ENCODE data around the gene HPCAL4.

Gene HPCAL4

DNA sequence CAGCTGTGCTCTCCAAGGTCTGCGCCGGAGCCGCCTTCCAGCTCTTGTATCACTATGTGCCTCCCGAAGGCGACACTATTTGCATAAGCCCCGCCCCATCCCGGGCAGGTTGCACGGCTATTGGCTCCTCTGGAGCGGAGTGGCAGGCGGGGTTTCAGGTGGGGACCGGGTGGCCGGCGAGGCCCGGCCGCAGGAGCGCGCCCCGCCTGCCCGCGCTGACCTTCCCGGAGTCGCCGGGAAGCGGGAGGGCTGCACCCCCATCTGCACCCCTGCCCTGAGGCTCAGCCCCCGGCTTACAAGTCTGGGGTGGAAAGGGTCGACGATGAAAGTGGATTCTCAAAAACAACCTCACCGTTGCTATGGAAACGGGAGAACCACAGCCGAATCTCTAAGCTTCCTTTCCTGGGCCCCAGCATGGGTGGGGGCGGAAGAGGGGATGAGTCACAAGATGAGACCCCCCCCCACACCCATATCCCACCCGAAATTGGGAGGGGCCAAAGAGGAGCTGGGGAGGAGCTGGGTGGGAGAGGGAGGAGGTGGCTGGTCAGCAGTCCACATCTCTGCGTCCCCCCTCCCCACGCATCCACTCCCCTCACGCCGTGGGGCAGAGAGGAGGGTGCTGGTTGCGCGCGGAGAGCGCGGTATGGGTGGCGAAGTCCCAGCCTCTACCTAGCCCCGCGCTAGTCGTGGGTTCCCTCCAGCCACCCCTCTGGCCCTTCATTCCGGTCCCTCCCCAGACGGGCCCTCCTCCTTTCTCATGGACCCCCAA is at the start of gene HPCAL4:
TSS of gene HPCAL4 (minus strand) at position 51 of the 769 bp plus-strand sequence. CDS start 6,830 bp downstream, outside the sequence.
- DNase-seq: peak; percentile 45

DNA sequence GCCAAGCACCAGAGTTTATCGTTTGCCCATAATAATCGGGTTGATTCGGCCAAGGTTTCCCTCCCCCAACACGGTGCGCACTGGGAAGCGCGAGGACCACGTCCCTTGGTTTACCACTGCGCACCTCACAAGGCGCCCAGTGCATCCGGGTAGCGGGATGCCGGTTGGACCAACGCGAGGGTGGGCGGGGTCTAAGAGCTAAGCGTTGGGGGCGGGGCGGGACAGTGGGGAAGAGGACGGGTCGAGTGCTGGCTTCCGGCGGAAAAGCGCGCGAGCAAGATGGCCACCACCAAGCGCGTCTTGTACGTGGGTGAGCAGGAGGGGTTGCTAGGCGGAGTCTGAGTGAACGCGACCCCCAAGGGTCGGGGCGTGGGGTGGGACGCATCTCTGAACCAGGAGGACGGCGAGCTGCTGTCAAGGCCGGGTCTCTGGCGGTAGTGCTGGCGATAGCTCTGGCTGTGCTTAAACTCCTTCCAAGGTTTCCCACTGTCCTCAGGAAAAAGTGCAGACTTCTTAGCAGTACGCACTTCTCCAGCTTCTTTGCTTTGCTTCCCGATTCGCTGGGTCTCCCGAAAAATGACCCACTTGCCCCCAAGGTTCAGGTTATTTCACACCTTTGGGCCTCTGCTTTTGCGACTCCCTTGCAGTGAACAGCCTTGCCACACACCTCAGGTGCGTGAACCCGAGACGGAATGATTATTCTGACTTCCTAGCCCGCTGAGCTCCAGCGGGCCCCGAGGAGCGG is 47.6 kb upstream of the HPCAL4 start, which contains the start of gene PPIE:
TSS of gene PPIE (plus strand) at position 261 of the 745 bp plus-strand sequence. CDS start at position 280, 19 bp downstream.
- DNase-seq: peak; percentile 62

DNA sequence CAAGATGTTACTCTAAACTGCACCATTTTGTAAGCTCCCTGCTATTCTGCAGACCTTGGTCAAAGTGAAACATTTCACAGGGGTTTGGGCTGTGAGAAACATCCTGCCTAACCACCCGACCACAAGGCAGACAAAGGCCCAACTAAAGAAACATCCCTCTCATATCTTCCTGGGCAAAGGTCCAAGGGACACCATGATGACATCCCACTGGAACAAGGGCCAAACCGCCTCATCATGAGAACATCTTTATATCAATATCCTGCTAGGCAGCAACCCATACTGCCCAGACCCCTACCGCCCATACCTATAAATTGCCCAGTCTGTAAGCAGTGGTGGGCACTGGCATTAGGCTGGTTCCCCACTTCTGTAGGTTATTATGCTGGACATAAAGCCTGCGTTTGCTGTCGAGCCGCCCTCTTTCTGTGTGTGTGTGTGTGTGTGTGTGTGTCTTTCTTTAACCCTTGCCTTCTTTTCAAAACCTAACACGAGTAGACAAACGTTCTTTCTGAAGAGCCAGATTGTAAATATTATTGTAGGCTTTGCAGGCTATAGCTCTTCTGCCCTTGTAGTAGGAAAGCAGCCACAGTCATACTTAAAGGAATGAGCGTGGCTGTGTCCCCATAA is 46.4 kb upstream of the HPCAL4 start:
- DNase-seq: no peak

DNA sequence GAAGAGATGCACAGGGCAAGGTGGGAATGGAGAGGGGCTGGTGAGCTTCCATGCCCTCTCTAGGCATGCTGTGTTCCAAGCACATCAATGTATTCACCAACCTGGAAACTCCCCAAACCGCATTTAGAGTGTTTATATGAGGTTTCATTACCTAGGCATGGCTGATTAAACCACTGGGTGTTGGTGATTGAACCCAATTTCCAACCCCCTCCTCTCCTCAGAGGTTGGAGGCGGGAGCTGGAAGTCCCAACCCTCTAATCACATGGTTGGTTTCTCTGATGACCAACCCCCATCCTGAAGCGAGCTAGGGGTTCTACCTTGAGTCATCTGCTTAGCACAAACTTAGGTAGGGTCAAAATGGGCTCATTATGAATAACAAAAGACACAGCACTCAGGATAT is 44.5 kb upstream of the HPCAL4 start:
- no peak for DNase-seq

DNA sequence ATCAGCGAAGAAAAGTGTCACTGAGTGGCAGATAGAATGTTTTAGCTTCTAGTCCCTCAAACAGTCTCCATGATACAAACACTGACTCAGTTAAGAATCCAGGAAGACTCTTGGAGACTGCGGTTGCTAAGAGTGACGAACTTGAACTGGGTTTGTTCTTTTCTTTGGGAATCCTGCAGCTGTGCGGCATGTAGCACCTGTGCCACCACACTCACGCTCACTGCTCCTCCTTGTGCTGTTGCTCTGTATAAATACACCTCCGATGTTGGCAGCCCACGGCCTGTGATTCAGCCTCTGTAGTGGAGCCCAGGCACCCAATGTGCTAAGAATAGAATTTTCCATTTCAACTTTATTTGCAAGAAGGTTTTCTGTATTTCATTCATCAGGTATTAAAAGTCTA is 41.9 kb upstream of the HPCAL4 start:
- DNase-seq: no peak

DNA sequence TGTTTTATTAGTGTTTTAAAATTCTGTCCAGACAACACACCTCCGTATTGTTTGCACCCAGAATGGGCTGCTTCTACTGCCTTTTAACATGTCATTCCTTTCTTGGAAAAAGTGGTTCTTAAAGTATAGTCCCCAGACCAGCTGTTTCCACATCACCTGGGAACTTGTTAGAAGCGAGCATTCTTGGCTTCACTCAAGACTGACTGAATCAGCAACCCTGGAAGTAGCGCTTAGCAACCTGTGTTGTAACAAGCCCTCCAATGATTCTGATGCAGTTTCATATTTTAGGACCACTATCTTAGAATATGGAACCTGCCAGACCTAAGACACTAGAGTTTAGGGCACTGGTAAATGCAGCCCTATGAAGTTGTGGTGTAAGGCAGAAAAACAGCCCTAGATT is 41.5 kb upstream of the HPCAL4 start:
- DNase-seq: no peak

DNA sequence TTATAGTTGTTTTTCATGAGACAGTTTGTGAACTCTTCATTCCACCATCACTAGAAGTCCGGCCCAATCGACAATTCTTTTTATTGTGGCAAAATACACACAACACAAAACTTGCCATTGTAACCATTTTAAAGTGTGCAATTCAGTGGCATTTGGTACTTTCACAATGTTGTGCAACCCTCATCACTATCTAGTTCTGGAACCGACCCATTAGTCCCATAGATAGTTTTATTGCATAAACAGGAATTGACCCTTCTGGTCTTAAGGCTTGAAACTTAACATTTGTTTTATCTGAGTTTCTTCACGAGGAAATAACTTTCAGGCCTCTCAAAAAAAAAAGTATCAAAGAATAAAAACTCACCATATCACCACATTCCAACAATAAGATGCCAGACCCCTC is 38.6 kb upstream of the HPCAL4 start:
- no peak for DNase-seq

DNA sequence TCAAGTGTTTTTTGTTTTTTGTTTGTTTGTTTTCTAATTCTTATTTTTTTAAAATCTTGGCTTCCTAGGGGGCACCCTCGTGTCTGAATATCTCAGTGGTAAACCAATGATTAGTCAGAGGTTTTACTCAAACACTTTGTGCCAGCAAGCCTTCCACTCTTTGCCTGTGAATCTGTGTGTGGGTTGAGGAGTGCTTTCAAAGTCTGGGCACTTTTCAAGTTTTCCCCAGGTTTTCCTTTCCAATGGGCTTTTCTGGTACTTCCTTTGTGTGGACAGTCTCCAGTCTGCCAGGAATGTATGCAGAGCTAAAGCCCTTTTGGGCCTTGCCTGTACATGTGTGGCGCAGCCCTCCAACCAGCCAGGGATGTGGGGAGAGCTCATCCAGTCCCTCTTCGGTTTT is 37.8 kb upstream of the HPCAL4 start:
- no peak for DNase-seq

DNA sequence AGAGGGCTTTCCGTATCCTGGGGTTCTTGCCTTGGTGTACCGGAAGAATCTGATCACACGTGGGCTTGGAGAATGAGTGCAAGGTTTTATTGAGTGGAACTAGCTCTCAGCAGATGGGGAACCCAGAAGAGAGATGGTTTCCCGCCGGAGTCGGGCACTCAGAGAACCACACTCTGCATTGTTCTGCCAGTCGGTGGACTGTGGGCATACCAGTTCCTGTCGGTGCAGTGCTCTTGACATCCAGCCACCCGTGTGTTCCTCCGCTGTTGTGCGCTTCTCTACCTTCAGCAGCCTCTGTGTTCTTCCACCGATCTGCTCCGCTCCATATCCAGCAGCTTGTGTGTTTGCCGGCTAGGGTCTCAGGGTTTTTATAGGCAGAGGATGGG is 36.7 kb upstream of the HPCAL4 start:
- DNase-seq: no peak

DNA sequence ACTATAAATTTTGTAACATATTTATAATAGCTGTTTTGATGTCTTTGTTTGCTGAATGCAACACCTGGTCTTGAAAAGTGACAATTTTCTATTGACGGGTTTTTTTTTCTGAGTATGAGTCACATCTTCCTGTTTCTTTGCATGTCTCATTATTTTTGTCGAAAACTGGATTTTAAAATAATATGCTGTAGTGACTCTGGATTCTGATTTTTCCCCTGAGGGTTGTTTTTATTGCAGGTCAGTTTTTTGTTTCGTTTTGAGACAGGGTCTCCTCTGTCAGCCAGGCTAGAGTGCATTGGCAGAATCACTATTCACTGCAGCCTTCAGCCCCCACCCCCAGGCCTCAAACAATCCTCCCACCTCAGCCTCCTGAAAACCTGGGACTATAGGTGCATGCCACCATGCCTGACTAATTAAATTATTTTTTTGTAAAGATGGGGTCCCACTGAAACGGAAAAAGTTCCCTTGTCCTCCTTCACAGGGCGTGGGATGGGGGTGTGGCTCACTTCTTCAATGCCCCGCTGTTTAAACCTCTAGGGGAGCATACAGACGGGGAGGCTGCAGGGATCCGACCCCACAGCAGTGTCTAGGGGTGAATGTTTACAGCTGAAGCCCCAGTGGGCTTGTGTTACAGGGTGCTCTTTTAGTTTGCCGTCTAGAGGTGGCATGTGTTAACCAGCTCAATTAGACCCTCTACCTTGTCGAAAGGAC is 36.1 kb upstream of the HPCAL4 start:
- no peak for DNase-seq

DNA sequence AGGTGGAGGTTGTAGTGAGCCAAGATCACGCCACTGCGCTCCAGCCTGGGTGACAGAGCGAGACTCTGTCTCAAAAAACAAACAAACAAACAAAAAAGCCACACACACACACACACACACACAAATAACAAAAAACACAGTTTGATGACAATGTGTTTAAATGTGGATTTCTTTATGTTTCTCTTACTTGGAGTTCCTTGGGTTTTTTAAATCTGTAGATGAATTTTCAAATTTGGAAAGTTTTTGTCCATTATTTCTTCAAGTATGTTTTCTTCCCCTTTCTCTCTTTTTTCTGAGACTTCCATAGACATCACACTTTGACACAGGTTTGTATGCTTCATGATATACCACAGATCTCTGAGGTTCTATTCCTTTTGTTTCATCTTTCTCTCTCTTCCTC is 35.4 kb upstream of the HPCAL4 start:
- DNase-seq: no peak

DNA sequence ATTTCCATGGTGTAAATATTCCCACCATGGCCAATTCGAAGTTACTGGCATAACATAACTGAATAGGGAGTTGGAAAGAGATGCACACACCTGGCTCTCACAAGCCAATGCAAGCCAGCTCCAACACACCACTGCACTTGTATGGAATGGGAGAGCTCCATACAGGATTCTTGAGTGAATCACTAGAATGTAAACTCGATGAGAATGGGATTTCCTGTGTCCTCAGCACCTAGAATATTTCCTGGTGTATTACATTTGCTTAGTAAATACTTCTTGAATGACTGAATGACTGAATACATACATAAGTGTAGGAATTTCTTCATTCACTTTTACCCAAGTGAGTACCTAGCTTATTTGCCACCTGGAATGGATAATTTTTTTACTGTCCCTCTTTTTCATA is 31.3 kb upstream of the HPCAL4 start:
- DNase-seq: no peak

DNA sequence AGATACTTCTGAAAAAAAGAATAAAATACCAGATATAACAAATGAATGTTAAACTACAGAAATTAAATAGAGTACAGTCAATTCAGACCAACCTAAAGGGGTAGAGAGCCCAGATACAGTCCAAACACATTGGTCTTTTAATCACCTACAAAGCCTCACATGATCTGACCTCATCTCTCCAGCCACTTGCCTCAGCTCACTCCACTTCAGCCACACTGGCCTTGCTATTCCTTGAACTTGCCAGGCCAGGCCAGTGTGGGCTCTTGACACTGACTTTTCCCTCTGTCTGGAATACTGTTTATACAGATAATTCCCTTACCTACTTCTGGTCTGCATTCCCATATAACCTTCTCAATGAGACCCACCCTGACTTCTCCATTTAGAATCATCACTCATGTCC is 30.4 kb upstream of the HPCAL4 start:
- DNase-seq: no peak

DNA sequence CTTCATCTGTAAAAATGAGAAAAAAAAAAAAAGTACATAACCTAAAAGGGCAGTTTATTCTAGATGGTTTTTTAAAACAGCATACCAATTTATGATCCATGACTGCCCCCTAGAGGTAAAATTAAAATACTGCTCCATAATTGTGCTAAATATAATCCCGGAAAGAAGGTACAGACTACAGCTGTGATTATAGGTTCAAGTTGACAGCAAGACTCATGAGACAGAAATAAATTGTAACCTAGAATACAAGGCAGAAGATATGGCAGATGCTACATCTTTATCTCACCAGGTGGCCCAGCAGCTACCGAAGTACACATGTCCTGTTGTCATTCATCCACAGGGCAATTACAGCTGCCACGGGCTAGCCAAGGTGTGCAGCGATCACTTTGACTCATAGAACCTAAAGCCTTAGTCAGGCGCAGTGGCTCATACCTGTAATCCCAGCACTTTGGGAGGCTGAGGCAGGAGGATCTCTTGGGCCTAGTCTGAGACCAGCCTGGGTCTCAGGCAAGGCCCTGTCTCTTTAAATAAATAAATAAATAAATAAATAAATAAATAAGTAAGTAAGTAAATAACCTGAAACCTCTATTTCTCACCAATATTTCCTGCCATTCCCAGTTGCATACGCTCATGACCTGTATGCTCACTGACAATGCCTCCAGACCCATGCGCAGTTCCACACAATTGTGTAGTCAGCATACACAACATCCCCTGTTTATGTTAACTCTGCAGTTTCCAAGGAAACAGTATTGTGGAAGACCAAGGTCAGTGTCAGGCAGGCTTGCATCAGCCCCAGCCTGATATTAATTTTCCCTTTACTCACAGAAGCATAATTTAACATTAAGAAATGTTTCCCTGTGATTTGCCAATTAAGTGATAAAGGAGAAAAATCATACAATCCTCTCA is 29.1 kb upstream of the HPCAL4 start:
- no peak for DNase-seq

DNA sequence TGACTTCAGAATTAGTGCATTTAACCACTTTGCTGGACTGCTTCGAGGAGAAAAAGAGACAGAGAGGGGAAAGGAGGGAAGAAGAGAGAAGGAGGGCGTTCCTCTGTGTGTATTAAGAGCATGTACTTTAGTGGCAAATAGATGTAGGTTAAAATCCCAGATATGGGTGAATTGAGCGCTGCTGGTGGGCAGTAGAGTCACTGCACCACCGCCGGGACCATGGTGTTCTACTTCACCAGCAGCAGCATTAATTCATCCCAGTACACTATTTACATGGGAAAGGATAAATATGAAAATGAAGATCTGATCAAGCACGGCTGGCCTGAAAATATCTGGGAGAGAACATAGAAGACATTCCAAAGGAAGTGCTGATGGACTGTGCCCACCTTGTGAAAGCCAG is 26.6 kb upstream of the HPCAL4 start:
- DNase-seq: no peak

DNA sequence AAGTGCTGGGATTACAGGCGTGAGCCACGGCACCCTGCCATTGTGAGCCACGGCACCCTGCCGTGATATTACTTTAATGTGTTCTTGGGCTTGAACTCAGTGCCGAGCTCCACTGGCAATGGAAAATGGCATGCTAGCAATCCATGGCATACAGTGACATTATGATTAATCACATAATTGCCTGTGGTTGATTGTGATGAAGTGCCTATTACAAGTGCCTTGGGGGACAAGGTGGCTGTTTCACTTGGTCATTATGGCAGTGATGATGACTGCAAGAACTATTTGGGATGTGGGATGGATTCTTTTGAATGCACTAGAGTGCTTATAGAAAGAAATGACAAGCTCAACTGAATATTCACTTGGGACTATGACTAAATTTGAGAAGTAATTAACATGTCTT is 22.3 kb upstream of the HPCAL4 start:
- no peak for DNase-seq

DNA sequence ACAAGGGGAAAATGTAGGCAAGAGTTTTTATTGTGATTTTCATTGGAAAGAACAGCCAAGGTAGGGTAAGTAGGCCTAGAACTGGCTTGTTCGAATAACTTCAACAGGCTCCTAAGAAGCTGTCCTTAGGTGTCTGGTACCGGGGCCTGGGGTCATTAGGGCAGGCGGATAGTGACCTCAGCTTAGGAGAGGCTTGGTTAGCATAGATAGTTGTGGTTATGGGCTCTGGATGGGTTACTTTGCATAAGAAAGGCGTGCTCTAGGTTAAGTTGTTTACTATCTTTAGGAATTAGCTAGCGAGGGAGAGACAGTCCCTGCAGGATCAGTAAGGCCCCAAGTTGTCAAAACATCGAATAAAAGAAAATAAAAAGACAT is 20.7 kb upstream of the HPCAL4 start:
- DNase-seq: no peak

DNA sequence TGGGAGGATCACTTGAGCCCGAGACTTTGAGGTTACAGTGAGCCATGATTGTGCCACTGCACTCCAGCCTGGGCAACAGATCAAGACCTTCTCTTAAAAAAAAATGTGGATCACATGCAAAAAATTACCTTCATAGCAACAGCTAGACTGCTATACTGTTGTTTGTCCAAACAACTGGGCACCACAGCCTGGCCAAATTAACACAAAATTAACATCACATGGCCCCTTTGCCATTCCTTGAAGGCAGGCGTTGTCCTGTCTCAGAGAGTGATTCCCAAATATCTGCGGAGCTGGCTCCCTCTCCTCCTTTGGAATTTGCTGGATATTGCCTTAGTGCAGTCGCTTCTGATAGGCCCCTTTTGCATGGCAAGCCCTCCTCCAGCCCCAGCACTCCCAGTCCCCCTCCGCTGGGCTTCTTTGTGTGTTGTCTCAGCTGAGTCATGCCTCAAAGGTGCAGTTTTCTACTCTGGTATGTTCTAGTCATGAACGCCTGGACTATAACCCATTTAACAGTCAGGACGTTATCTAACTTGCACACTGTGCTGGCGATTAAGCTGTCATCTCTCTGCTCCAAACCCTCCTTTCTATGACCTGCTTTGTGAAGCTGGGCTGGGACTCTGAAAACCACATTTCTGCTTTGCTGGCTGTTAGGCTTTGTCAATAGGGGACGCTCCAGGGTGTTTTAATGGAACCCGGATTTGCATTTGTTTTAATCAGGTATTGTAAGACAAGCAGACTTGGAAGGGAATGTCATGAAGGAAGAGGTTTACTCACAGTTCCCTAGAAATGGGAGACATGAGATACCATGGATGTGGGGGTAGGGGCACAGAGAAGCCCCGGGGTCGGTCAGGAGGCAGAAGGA is 20.1 kb upstream of the HPCAL4 start:
- no peak for DNase-seq

DNA sequence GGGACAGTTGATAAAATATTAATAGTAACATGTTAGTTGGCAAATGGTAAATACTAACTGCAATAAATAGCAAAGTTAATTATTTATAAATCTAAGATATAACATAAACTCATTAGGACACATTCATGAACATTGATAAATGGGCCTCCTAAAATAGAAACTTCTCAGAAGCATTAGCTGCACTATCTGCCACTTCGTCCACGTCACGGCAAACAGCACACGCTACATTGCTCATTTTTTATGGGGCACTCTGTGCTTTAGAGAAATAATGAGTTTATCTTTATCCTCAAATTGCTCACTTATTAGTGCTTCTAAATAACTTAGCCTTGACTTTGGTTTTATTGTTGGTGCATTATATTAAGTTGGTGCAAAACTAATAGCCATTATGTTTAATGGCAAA is 16.3 kb upstream of the HPCAL4 start:
- no peak for DNase-seq

DNA sequence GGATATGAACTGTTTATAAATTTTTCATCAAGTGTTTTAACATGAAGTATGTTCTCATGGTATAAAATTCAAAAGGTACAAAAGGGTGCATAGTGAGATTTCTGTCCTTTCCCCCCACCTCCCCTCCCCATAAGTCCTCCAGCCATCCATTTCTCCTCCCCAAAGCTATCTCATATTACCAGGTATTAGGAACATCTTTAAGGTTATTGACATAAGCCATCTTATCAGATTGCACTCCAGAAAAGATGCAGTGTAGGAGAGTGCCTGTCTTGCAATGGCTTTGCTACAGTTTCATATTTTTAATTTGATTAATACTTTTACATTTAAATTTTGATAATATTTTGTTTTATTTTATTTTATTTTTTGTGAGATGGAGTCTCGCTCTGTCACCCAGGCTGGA is 13.5 kb upstream of the HPCAL4 start:
- no peak for DNase-seq

DNA sequence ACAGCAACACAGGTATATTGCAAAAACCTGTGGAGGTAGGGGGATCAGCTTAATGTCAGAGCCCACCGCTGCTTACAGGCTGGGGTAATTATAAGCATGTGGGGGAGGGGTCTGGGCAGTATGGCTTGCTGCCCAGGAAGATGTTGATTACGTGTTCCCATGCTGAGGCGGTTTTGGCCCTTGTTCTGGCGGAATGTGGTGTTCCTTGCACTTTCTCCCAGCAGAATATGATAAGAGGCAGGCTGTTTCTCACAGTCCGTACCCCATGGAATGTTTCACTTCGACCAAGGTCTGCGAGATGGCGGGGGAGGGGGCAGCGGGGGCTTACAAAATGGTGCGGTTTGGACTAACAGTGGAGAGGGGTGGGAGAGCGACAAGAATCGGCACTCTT is 9.8 kb upstream of the HPCAL4 start:
- DNase-seq: no peak

Measured in NCI-H1436 treated with DMSO at 0.1 percent for 48 hours (cell line).